SK-N-SH (cell line): ENCODE measurements around the gene HINT3. TPM values are rescaled to one million over a fixed set of nuclear protein-coding genes. Genes with fewer than 3 reads are reported as not detected.

Experiments used
- CTCF ChIA-PET: fragments of 300-600, 350-600 bp; formaldehyde crosslinking; extraction: SDS; loops from one replicate; lab custom pipeline; 2021; lab: Yijun Ruan, JAX
- POLR2A ChIA-PET: fragments of 350-600 bp; sonication (Branson Sonifier 250); formaldehyde crosslinking; extraction: SDS; loops from one replicate; lab custom pipeline; 2020; ENCODE audit warnings: antibody characterized with exemption, inconsistent platforms; lab: Yijun Ruan, JAX
- DNase-seq: peaks from one replicate; pipeline ENCODE4 v3.0.0; 2012
- H2AFZ ChIP-seq: fragments of 200-600 bp; sonication (generic); 2 replicates; pipeline ENCODE4 v1.8.1; 2016; ENCODE audit warnings: antibody characterized with exemption, mild to moderate bottlenecking, low read depth
- H3F3A ChIP-seq: fragments of 200-600 bp; sonication (generic); replicated peaks from 2 replicates; pipeline ENCODE3; 2016; ENCODE audit warnings: antibody characterized with exemption, mild to moderate bottlenecking; ENCODE audit not compliant: insufficient read depth
- H3K27ac ChIP-seq, 2 experiments: fragments of 200-500 bp in 1 of 2; fragments of 200-600 bp in 1 of 2; sonication (Bioruptor generic) in 1 of 2; sonication (generic), shearing (Covaris generic) in 1 of 2; 2 replicates each; pipeline versions ENCODE4 v1.5.1 to v1.6.1; 2014 to 2016; ENCODE audit warnings: low read depth in 2 of 2, inconsistent platforms in 1 of 2, low read length in 1 of 2, mild to moderate bottlenecking in 1 of 2, mixed read lengths in 1 of 2
- H3K27me3 ChIP-seq: fragments of 200-600 bp; sonication (generic), shearing (Covaris generic); 2 replicates; pipeline ENCODE4 v1.6.1; 2016; ENCODE audit warnings: mixed run types; ENCODE audit not compliant: insufficient read depth
- H3K36me3 ChIP-seq, 2 experiments: fragments of 200-500 bp in 1 of 2; fragments of 200-600 bp in 1 of 2; sonication (Bioruptor generic) in 1 of 2; sonication (generic) in 1 of 2; replicated peaks in 1 of 2; 2 replicates each; pipeline versions ENCODE3 to v1.5.1; 2014 to 2016; ENCODE audit warnings: low read length in 1 of 2, mild to moderate bottlenecking in 1 of 2; ENCODE audit not compliant: insufficient read depth in 2 of 2, control insufficient read depth in 1 of 2
- H3K4me1 ChIP-seq, 2 experiments: fragments of 200-500 bp in 1 of 2; fragments of 200-600 bp in 1 of 2; sonication (Bioruptor generic) in 1 of 2; sonication (generic), shearing (Covaris generic) in 1 of 2; 2 replicates each; pipeline versions ENCODE4 v1.5.1 to v1.6.1; 2014 to 2016; ENCODE audit warnings: low read depth in 1 of 2, low read length in 1 of 2, mixed run types in 1 of 2; ENCODE audit not compliant: insufficient read depth in 2 of 2, control insufficient read depth in 1 of 2
- H3K4me2 ChIP-seq: fragments of 200-600 bp; sonication (generic), shearing (Covaris generic); 2 replicates; pipeline ENCODE4 v1.6.1; 2017; ENCODE audit warnings: mixed run types
- H3K4me3 ChIP-seq, 2 experiments: fragments of 200-500 bp in 1 of 2; fragments of 200-600 bp in 1 of 2; sonication (Bioruptor generic) in 1 of 2; sonication (generic), shearing (Covaris generic) in 1 of 2; 2 replicates each; pipeline versions ENCODE4 v1.5.1 to v1.8.1; 2014 to 2016; ENCODE audit warnings: low read depth in 2 of 2, inconsistent platforms in 1 of 2, low read length in 1 of 2, mild to moderate bottlenecking in 1 of 2, mixed read lengths in 1 of 2, moderate library complexity in 1 of 2
- H3K79me2 ChIP-seq: fragments of 200-600 bp; sonication (generic); 2 replicates; pipeline ENCODE4 v1.8.1; 2017; ENCODE audit warnings: mild to moderate bottlenecking; ENCODE audit not compliant: insufficient read depth
- H3K9ac ChIP-seq: fragments of 200-600 bp; sonication (generic); 2 replicates; pipeline ENCODE4 v1.6.1; 2017; ENCODE audit warnings: mixed run types
- H3K9me2 ChIP-seq: fragments of 200-600 bp; sonication (generic); 2 replicates; pipeline ENCODE4 v1.6.1; 2017; ENCODE audit warnings: mixed run types
- H3K9me3 ChIP-seq: fragments of 200-600 bp; sonication (generic); 2 replicates; pipeline ENCODE4 v1.6.1; 2017; ENCODE audit warnings: mixed run types, mild to moderate bottlenecking, moderate library complexity
- H4K20me1 ChIP-seq: fragments of 200-600 bp; sonication (generic); 2 replicates; pipeline ENCODE4 v1.6.1; 2017; ENCODE audit warnings: mild to moderate bottlenecking, mixed run types; ENCODE audit not compliant: insufficient read depth
- ELF1 ChIP-seq: IDR thresholded peaks from 2 replicates; pipeline ENCODE4 v1.4.0; 2012
- EZH2phosphoT487 ChIP-seq: fragments of 200-600 bp; sonication (generic); IDR thresholded peaks from 2 replicates; pipeline ENCODE4 v1.6.1; 2017; ENCODE audit warnings: low read depth, mixed run types, mild to moderate bottlenecking, antibody characterized with exemption, moderate library complexity, borderline replicate concordance
- GABPA ChIP-seq: IDR thresholded peaks from 2 replicates; pipeline ENCODE4 v1.4.0; 2012; ENCODE audit warnings: low read depth, mild to moderate bottlenecking
- JUND ChIP-seq: IDR thresholded peaks from 2 replicates; pipeline ENCODE4 v1.4.0; 2012
- MEF2A ChIP-seq: IDR thresholded peaks from 2 replicates; pipeline ENCODE4 v1.4.0; 2012; ENCODE audit warnings: low read depth, borderline replicate concordance
- MXI1 ChIP-seq: IDR thresholded peaks from 2 replicates; pipeline ENCODE4 v1.6.1; 2012; ENCODE audit warnings: mild to moderate bottlenecking, low read depth, low read length, improper control_type of control experiment
- NFIC ChIP-seq: IDR thresholded peaks from 2 replicates; pipeline ENCODE4 v1.4.0; 2012; ENCODE audit warnings: borderline replicate concordance
- NRF1 ChIP-seq: IDR thresholded peaks from 2 replicates; pipeline ENCODE4 v1.6.1; 2012; ENCODE audit warnings: low read depth, mild to moderate bottlenecking, low read length
- RAD21 ChIP-seq: IDR thresholded peaks from 2 replicates; pipeline ENCODE4 v1.6.1; 2012; ENCODE audit warnings: mild to moderate bottlenecking, low read length
- RCOR1 ChIP-seq: fragments of 150-350 bp; IDR thresholded peaks from 2 replicates; pipeline ENCODE4 v1.6.1; 2017; ENCODE audit warnings: antibody characterized with exemption, low read length
- REST ChIP-seq: IDR thresholded peaks from 2 replicates; pipeline ENCODE4 v1.6.1; 2012; ENCODE audit warnings: mild to moderate bottlenecking, low read depth, low read length, moderate library complexity
- RFX5 ChIP-seq: IDR thresholded peaks from 2 replicates; pipeline ENCODE4 v1.6.1; 2012; ENCODE audit warnings: mild to moderate bottlenecking, improper control_type of control experiment, low read length
- RXRA ChIP-seq: IDR thresholded peaks from 2 replicates; pipeline ENCODE4 v1.4.0; 2012; ENCODE audit warnings: low read depth, mild to moderate bottlenecking, borderline replicate concordance
- SMC3 ChIP-seq: IDR thresholded peaks from 2 replicates; pipeline ENCODE4 v1.6.1; 2012; ENCODE audit warnings: low read depth, low read length, improper control_type of control experiment
- WGBS: methylation state at CpG from one replicate; pipeline ENCODE4 v1.1.6; 2017; ENCODE audit warnings: low lambda C conversion rate; 5-methylcytosine and 5-hydroxymethylcytosine counted together
- polyA plus RNA-seq, 3 experiments: library from polyadenylated mRNA; depleted of rRNA; stranded (reverse); fragments of >200 nt; gene quantifications; 2 replicates each; pipeline ENCODE4 v1.2.3, GENCODE V29; 2012
- TF ChIP-seq, protein P1 (sequence below): IDR thresholded peaks from 2 replicates; pipeline ENCODE4 v1.4.0; 2012; ENCODE audit warnings: low read depth, borderline replicate concordance
- TF ChIP-seq, protein P2 (sequence below): fragments of 150-350 bp; IDR thresholded peaks from 2 replicates; pipeline ENCODE4 v1.6.1; 2016; ENCODE audit warnings: mild to moderate bottlenecking, low read depth, low read length
- TF ChIP-seq, protein P3 (sequence below): IDR thresholded peaks from 2 replicates; pipeline ENCODE4 v1.4.0; 2012; ENCODE audit warnings: low read depth, borderline replicate concordance

Gene HINT3
- polyA plus RNA-seq, 1 of the 3 experiments (the other 2 are of a cell fraction), result 1.8 TPM

DNA sequence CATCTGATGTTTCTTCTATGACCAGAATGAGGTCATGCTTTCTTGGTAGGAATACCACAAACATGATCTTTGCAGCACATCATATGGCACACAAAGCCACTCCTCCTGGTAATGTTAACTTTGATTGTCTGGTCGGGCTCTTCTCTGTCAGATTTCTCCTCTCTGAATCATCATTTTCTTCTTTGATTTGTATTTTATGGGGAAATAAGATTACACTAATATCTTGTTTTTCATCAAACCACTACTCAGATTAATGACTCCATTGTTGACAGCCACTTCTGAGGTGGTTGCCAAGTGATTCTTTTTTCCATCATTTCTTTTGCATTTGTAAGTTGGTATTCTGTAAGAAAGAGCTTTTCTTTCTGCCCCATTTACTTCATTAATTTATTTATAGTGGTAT is 59.3 kb downstream of the HINT3 start (continued):
- TF ChIP-seq, protein P1, sequence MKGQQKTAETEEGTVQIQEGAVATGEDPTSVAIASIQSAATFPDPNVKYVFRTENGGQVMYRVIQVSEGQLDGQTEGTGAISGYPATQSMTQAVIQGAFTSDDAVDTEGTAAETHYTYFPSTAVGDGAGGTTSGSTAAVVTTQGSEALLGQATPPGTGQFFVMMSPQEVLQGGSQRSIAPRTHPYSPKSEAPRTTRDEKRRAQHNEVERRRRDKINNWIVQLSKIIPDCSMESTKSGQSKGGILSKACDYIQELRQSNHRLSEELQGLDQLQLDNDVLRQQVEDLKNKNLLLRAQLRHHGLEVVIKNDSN, result no peak
- TF ChIP-seq SMC3 (no peak), JUND (peak; percentile 90), ELF1 (no peak), RXRA (peak; percentile 30; the same call in 1 of the 2 replicates), REST (no peak)
- TF ChIP-seq, all 33 proteins: peak for 12

DNA sequence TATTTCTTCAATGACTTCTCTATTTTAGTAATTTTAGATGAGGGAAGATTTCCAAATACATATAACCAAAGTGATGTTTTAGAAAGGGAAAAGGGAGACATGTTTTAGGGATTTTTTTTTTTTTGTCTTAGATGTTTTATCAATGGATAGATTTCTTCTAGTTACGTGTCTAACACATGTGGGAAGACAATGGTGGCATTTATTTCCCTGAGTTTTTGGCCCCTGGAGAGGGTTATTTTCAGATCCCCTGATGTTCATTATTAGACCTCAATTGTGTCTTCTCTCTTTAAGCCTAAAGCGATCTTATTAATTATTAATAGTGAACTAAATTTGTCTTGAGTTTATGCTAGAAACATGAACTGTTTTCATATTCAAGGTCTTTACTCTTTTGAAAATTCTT is 60.0 kb downstream of the HINT3 start:
- Histone ChIP-seq H3K4me1 (peaks cover 0 to 8% of the 10 kb centered on the region in 2 experiments; a peak in 2 of 4 replicates), H2AFZ (no peak overlapping the region), H4K20me1 (peaks cover 6% of the 10 kb centered on the region; the same call in 1 of the 2 replicates), H3K9ac (peak overlapping the region; percentile 2; the same call in 1 of the 2 replicates), H3K9me3 (no peaks in the 10 kb centered on the region), H3K36me3 (peaks cover 62 to 79% of the 10 kb centered on the region in 2 experiments), H3K4me3 (no peak overlapping the region), H3K27ac (peak overlapping the region in 1 of 2 experiments; percentile 77; a peak in 2 of 4 replicates), H3K27me3 (no peaks in the 10 kb centered on the region), H3K79me2 (no peaks in the 10 kb centered on the region), H3K4me2 (peak overlapping the region; percentile 17; the same call in 1 of the 2 replicates), H3F3A (peaks cover 24% of the 10 kb centered on the region), H3K9me2 (no peaks in the 10 kb centered on the region)
- POLR2A ChIA-PET, result no interaction called here
- 100% methylated on average over 2 of the region's 2 CpGs for WGBS
- no peak for DNase-seq
- TF ChIP-seq RCOR1, result no peak
- TF ChIP-seq MXI1, result no peak
- TF ChIP-seq MEF2A, result no peak
- TF ChIP-seq NRF1, result no peak
- TF ChIP-seq ELF1, result no peak
- no peak for TF ChIP-seq NFIC
- TF ChIP-seq, protein P2, sequence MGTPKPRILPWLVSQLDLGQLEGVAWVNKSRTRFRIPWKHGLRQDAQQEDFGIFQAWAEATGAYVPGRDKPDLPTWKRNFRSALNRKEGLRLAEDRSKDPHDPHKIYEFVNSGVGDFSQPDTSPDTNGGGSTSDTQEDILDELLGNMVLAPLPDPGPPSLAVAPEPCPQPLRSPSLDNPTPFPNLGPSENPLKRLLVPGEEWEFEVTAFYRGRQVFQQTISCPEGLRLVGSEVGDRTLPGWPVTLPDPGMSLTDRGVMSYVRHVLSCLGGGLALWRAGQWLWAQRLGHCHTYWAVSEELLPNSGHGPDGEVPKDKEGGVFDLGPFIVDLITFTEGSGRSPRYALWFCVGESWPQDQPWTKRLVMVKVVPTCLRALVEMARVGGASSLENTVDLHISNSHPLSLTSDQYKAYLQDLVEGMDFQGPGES, result no peak
- no peak for TF ChIP-seq RFX5
- TF ChIP-seq RAD21, result no peak
- no peak for TF ChIP-seq GABPA
- TF ChIP-seq, protein P3, sequence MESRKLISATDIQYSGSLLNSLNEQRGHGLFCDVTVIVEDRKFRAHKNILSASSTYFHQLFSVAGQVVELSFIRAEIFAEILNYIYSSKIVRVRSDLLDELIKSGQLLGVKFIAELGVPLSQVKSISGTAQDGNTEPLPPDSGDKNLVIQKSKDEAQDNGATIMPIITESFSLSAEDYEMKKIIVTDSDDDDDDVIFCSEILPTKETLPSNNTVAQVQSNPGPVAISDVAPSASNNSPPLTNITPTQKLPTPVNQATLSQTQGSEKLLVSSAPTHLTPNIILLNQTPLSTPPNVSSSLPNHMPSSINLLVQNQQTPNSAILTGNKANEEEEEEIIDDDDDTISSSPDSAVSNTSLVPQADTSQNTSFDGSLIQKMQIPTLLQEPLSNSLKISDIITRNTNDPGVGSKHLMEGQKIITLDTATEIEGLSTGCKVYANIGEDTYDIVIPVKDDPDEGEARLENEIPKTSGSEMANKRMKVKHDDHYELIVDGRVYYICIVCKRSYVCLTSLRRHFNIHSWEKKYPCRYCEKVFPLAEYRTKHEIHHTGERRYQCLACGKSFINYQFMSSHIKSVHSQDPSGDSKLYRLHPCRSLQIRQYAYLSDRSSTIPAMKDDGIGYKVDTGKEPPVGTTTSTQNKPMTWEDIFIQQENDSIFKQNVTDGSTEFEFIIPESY, result no peak
- TF ChIP-seq EZH2phosphoT487, result no peak
- CTCF ChIA-PET, result interaction anchor here (1.4 to 2.7 kb wide), 2 partner anchors 9 to 21 kb away, joined by 3 to 10 read pairs; no protein-coding TSS in a partner anchor
